ENCODE measurements around the gene UCK2. TPM values are rescaled to one million over a fixed set of nuclear protein-coding genes. Genes with fewer than 3 reads are reported as not detected.
A peak's percentile ranks its signal among the peaks of the same experiment; 100 is the strongest.

The UCK2 gene
- total RNA-seq, 4 donors from 2014 or later: 20.9 to 30.4 (median 29.2) TPM

DNA sequence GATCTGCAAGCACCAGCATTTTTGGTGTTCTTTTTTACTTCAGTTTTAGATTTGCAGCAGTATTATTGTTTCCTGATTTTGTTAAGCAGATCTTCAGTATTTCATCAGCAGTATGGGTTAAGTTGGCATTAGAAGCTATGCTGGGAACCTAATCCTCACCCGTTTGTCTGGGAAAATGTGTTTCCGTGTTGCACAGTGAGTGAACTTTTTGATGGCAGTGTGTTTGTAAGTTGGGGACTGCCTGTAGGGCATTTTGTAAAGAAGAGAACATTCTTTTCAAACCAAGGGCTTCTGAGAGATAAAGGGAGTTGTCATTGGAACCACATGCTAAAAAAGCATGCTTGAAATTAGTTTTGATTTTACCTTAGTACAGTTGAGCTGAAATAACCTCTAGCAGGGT lies 35.9 kb downstream of the UCK2 start:
- no peak overlapping the region for H3K27ac ChIP-seq

DNA sequence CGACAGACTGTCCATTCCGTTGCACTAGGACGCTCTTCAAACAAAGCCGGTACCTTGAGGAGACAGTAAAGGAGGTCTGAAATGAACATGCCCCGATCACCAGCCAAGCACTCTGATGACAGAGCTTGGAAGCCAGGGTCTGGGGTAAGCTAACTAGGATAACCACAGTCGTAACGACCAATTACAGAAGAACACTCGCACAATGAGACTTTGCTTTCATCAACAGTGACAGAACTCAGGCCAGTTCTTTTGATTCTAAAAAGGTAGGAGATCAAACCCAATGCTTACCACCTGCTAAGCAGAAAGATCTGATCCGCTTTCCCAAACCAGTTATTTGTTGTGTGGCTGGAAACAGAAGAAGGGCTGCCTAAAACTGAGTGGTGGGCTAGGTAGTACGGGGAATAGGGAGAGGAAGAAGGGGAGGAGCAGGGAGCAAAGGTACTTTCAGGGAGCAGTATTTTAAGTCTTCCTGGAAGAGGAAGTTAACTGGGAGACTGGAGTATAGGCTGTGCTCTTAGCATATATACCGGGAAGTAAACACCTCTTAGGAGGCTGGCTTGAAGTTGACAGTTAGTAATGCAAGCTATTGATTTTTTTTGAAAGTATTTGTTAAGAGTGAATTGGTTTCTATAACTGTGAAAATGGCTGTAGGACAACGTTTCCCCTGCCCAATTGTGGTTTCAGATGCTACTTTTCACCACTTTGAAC lies 38.4 kb downstream of the UCK2 start:
- no peak for TF ChIP-seq EP300 (IDR thresholded peaks at IDR 0.05)
- no peak for TF ChIP-seq POLR2A (IDR thresholded peaks at IDR 0.05)
- TF ChIP-seq, protein P1, sequence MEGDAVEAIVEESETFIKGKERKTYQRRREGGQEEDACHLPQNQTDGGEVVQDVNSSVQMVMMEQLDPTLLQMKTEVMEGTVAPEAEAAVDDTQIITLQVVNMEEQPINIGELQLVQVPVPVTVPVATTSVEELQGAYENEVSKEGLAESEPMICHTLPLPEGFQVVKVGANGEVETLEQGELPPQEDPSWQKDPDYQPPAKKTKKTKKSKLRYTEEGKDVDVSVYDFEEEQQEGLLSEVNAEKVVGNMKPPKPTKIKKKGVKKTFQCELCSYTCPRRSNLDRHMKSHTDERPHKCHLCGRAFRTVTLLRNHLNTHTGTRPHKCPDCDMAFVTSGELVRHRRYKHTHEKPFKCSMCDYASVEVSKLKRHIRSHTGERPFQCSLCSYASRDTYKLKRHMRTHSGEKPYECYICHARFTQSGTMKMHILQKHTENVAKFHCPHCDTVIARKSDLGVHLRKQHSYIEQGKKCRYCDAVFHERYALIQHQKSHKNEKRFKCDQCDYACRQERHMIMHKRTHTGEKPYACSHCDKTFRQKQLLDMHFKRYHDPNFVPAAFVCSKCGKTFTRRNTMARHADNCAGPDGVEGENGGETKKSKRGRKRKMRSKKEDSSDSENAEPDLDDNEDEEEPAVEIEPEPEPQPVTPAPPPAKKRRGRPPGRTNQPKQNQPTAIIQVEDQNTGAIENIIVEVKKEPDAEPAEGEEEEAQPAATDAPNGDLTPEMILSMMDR (IDR thresholded peaks at IDR 0.05): no peak
- TF ChIP-seq POLR2AphosphoS5 (IDR thresholded peaks at IDR 0.05): no peak
- Histone ChIP-seq H3K4me3 (no peak overlapping the region), H3K36me3 (no peaks in the 10 kb centered on the region), H3K4me1 (no peaks in the 10 kb centered on the region), H3K27ac (no peak overlapping the region), H3K9me3 (no peaks in the 10 kb centered on the region), H3K27me3 (no peaks in the 10 kb centered on the region)
- WGBS, 2 donors (ENCODE audit: low coverage in 1 of 2): 85 to 89% methylated on average over 7 to 12 of the region's 12 CpGs
- no peak for ATAC-seq

More for the DNA sequence above, 35.9 kb downstream of the UCK2 start:
- no peaks in the 10 kb centered on the region for H3K9me3 ChIP-seq
- no peak for ATAC-seq
- 56 to 88% methylated on average over 2 of the region's 2 CpGs for WGBS, 2 donors (ENCODE audit: low coverage in 1 of 2)
- no peak overlapping the region for H3K4me3 ChIP-seq
- H3K27me3 ChIP-seq: no peaks in the 10 kb centered on the region
- TF ChIP-seq, protein P1 (IDR thresholded peaks at IDR 0.05): no peak
- TF ChIP-seq POLR2AphosphoS5 (IDR thresholded peaks at IDR 0.05): no peak
- H3K36me3 ChIP-seq: no peaks in the 10 kb centered on the region
- peaks cover 0 to 1% (median 0%) of the 10 kb centered on the region in 3 donors for H3K4me1 ChIP-seq

DNA sequence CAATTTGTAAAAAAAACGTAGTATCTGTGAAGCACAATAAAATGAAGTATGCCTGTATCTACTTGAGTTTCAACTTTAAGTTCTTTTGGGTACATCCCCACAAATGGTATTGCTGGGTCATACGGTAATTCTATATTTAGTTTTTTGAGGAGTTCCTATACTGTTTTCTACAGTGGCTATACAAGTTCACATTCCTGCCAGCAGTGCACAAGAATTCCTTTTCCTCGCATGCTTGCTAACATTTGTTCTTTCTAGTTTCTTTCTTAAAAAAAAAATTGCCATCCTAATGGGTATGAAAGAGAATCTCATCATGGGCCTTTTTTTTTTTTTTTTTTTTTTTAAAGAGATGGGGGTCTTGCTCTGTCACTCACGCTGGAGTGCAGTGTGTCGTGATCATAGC lies 41.9 kb downstream of the UCK2 start:
- H3K27ac ChIP-seq: no peak overlapping the region
- no peaks in the 10 kb centered on the region for H3K27me3 ChIP-seq
- no peak for TF ChIP-seq POLR2A (IDR thresholded peaks at IDR 0.05)
- TF ChIP-seq POLR2AphosphoS5 (IDR thresholded peaks at IDR 0.05): no peak
- TF ChIP-seq EP300 (IDR thresholded peaks at IDR 0.05): no peak
- TF ChIP-seq, protein P1 (IDR thresholded peaks at IDR 0.05): no peak
- no peaks in the 10 kb centered on the region for H3K4me1 ChIP-seq
- H3K36me3 ChIP-seq: no peaks in the 10 kb centered on the region
- no peak overlapping the region for H3K4me3 ChIP-seq
- no peak for ATAC-seq
- H3K9me3 ChIP-seq: no peaks in the 10 kb centered on the region
- 86 to 90% methylated on average over 3 to 5 of the region's 5 CpGs for WGBS, 2 donors (ENCODE audit: low coverage in 1 of 2)

DNA sequence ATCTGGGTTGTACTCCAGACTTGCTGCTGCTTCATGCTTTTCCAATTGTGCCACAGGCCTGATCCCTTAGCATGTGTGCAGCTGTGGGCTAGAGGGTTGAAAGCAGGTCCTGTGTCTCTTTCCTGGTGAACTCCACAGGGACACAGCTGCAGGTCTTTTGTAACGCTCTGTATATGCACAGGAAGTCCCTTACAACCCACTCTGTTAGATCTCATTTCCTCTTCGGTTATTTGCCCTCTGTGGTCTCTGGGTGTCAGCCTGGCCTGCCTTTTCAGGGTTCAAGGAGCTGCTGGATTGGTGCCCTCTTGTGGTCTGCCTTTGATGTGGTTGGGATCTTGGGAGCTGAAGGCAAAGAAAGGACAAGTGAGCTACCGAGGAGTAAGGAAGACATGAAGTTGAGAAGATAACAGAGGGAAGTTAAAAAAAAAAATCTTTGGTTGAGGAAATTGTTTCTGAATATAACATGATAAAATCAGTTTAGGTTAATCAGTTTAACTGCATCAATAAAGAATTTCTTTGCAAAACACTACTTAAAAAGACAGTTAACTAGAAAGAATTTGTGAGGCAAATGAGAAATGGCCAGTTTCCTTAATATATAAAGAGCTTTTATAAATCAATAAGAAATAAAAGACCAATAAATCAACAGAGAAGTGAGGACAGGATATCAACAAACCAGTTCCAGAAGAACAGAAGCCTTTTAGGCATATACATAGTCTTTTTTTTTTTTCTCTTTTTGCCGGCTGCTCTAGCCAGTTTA lies 44.1 kb downstream of the UCK2 start:
- Histone ChIP-seq H3K27me3 (no peaks in the 10 kb centered on the region), H3K27ac (no peak overlapping the region), H3K4me1 (no peaks in the 10 kb centered on the region), H3K4me3 (no peak overlapping the region), H3K9me3 (no peaks in the 10 kb centered on the region), H3K36me3 (no peaks in the 10 kb centered on the region)
- TF ChIP-seq, protein P1 (IDR thresholded peaks at IDR 0.05): peak in 2 of 4 experiments; percentile 7 to 24
- no peak for TF ChIP-seq EP300 (IDR thresholded peaks at IDR 0.05)
- WGBS, 2 donors (ENCODE audit: low coverage in 1 of 2): 67 to 88% methylated on average over 1 to 3 of the region's 4 CpGs
- peak; percentile 22 for ATAC-seq

DNA sequence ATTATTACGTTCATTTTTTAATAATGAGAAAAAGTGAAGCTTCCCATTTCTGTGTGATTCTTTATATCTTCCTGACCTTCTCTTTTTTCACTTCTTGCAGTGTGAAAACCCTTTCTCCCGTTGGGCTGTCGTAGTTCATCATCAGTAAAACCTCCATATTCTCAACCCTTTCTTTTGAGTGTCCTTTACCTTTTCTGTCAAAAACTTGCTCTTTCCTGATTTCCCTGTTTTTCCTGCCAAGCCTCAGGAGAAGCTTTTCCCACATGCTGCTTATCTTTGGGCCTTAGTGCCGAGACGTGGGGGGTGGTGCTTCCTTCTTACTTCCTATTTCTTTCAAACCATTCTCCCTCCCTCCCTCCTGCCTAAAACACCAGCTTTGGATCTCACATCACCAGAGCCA lies 46.1 kb downstream of the UCK2 start:
- no peaks in the 10 kb centered on the region for H3K27me3 ChIP-seq
- no peaks in the 10 kb centered on the region for H3K4me1 ChIP-seq
- WGBS, 2 donors (ENCODE audit: low coverage in 1 of 2): 77 to 100% methylated on average over 4 to 5 of the region's 5 CpGs
- H3K27ac ChIP-seq: no peak overlapping the region
- H3K9me3 ChIP-seq: peaks cover 0 to 6% (median 0%) of the 10 kb centered on the region in 3 donors
- H3K36me3 ChIP-seq: no peaks in the 10 kb centered on the region
- no peak for TF ChIP-seq EP300 (IDR thresholded peaks at IDR 0.05)
- TF ChIP-seq POLR2A (IDR thresholded peaks at IDR 0.05): no peak
- TF ChIP-seq, protein P1 (IDR thresholded peaks at IDR 0.05): no peak
- no peak for TF ChIP-seq POLR2AphosphoS5 (IDR thresholded peaks at IDR 0.05)
- no peak for ATAC-seq
- H3K4me3 ChIP-seq: no peak overlapping the region
